CD14-positive monocyte (primary cell): ENCODE data around the gene SCARB1. TPM values are rescaled to one million over a fixed set of nuclear protein-coding genes. Genes with fewer than 3 reads are reported as not detected.

Experiments used
- DNase-seq, 3 donors: peaks; one replicate each; pipeline ENCODE4 v3.0.0-alpha.2; 2011 to 2022
- H2AFZ ChIP-seq: 2 replicates; pipeline ENCODE4 v1.6.0; 2012; ENCODE audit warnings: mild to moderate bottlenecking, low read depth, low read length, inconsistent platforms; ENCODE audit not compliant: insufficient read depth, poor library complexity, severe bottlenecking
- H3K27ac ChIP-seq, 2 donors: 1 replicate in 1 of 2; 2 replicates in 1 of 2; pipeline ENCODE4 v1.5.1; 2012 to 2013; ENCODE audit warnings: low read length in 2 of 2, control low read depth in 1 of 2, inconsistent platforms in 1 of 2, low read depth in 1 of 2, mild to moderate bottlenecking in 1 of 2
- H3K27me3 ChIP-seq, 2 donors: one replicate each; pipeline versions ENCODE4 v1.6.0 to v1.6.1; 2011 to 2013; ENCODE audit warnings: low read length in 2 of 2; ENCODE audit not compliant: control insufficient read depth in 2 of 2, insufficient read depth in 2 of 2
- H3K36me3 ChIP-seq, 2 donors: replicated peaks in 1 of 2; 1 replicate in 1 of 2; 2 replicates in 1 of 2; pipeline versions ENCODE4 v1.5.1 to v1.6.1; 2012 to 2013; ENCODE audit warnings: low read length in 2 of 2, control low read depth in 1 of 2, inconsistent platforms in 1 of 2, mild to moderate bottlenecking in 1 of 2; ENCODE audit not compliant: insufficient read depth in 2 of 2, control insufficient read depth in 1 of 2
- H3K4me1 ChIP-seq, 2 donors: 1 replicate in 1 of 2; 2 replicates in 1 of 2; pipeline versions ENCODE4 v1.5.1 to v1.6.1; 2012 to 2013; ENCODE audit warnings: low read length in 2 of 2, control low read depth in 1 of 2, inconsistent platforms in 1 of 2, mild to moderate bottlenecking in 1 of 2, moderate library complexity in 1 of 2; ENCODE audit not compliant: insufficient read depth in 2 of 2, control insufficient read depth in 1 of 2
- H3K4me2 ChIP-seq: replicated peaks from 2 replicates; pipeline ENCODE3; 2012; ENCODE audit warnings: low read length, moderate library complexity, mild to moderate bottlenecking; ENCODE audit not compliant: poor library complexity, severe bottlenecking; ENCODE audit errors: extremely low read depth
- H3K4me3 ChIP-seq, 3 experiments: fragments of 200-600 bp in 1 of 3; sonication (generic) in 1 of 3; replicated peaks in 1 of 3; 1 replicate in 2 of 3; 2 replicates in 1 of 3; pipeline ENCODE4 v1.5.1; 2011 to 2013; ENCODE audit warnings: low read length in 3 of 3, mild to moderate bottlenecking in 3 of 3, control low read depth in 2 of 3, low read depth in 2 of 3, inconsistent platforms in 1 of 3, moderate library complexity in 1 of 3
- H3K79me2 ChIP-seq: 2 replicates; pipeline ENCODE4 v1.6.0; 2012; ENCODE audit warnings: mild to moderate bottlenecking, control low read depth, inconsistent platforms, low read length, moderate library complexity; ENCODE audit not compliant: insufficient read depth
- H3K9ac ChIP-seq: 2 replicates; pipeline ENCODE4 v1.6.0; 2017; ENCODE audit warnings: low read length, mild to moderate bottlenecking; ENCODE audit not compliant: insufficient read depth, poor library complexity, severe bottlenecking
- H3K9me3 ChIP-seq, 2 donors: replicated peaks in 1 of 2; 1 replicate in 1 of 2; 2 replicates in 1 of 2; pipeline versions ENCODE4 v1.5.1 to v1.6.1; 2012 to 2013; ENCODE audit warnings: low read length in 2 of 2, control low read depth in 1 of 2; ENCODE audit not compliant: control insufficient read depth in 1 of 2, insufficient read depth in 1 of 2
- H4K20me1 ChIP-seq: 2 replicates; pipeline ENCODE4 v1.6.0; 2012; ENCODE audit warnings: mild to moderate bottlenecking, low read length, control low read depth, moderate library complexity; ENCODE audit not compliant: insufficient read depth
- H3K27ac Mint-ChIP-seq, 7 donors: one replicate each; pipeline ENCODE4 v1.8.0; 2020; ENCODE audit warnings: mild to moderate bottlenecking in 7 of 7, mixed read lengths in 7 of 7, moderate library complexity in 6 of 7, inconsistent platforms in 2 of 7
- H3K27me3 Mint-ChIP-seq, 3 donors: one replicate each; pipeline ENCODE4 v1.8.0; 2021 to 2022; ENCODE audit warnings: low read depth in 3 of 3, mild to moderate bottlenecking in 3 of 3, mixed read lengths in 3 of 3, moderate library complexity in 3 of 3, inconsistent platforms in 1 of 3
- H3K36me3 Mint-ChIP-seq, 2 donors: one replicate each; pipeline ENCODE4 v1.8.0; 2020; ENCODE audit warnings: mixed read lengths in 2 of 2, inconsistent platforms in 1 of 2, mild to moderate bottlenecking in 1 of 2
- H3K4me1 Mint-ChIP-seq: one replicate; pipeline ENCODE4 v1.8.0; 2020; ENCODE audit warnings: mild to moderate bottlenecking, mixed read lengths
- H3K4me3 Mint-ChIP-seq, 2 donors: one replicate each; pipeline ENCODE4 v1.8.0; 2020; ENCODE audit warnings: mild to moderate bottlenecking in 2 of 2, mixed read lengths in 2 of 2, moderate library complexity in 1 of 2
- H3K9me3 Mint-ChIP-seq, 7 donors: one replicate each; pipeline ENCODE4 v1.8.0; 2020 to 2022; ENCODE audit warnings: mixed read lengths in 7 of 7, mild to moderate bottlenecking in 6 of 7, moderate library complexity in 6 of 7, inconsistent platforms in 2 of 7
- CTCF ChIP-seq: fragments of 200-600 bp; IDR thresholded peaks from one replicate; pipeline ENCODE4 v1.8.0; 2022; ENCODE audit warnings: antibody characterized with exemption, mild to moderate bottlenecking
- WGBS: methylation state at CpG from one replicate; pipeline ENCODE4 v1.1.5; 2013; ENCODE audit warnings: missing lambda C conversion rate; ENCODE audit not compliant: insufficient coverage; 5-methylcytosine and 5-hydroxymethylcytosine counted together
- intact Hi-C, 2 donors: fragments of 100-400 bp; cut with micrococcal nuclease; formaldehyde crosslinking; loops; one replicate each; pipeline versions ENCODE4 v1.15.0 to v1.15.1; 2023
- polyA plus RNA-seq, 3 donors: library from polyadenylated mRNA; depleted of rRNA in 1 of 3; unstranded in 2 of 3; stranded (reverse) in 1 of 3; fragments of 300-500 nt in 2 of 3; fragments of >200 nt in 1 of 3; fragmentation: Illumina TruSeq in 2 of 3; gene quantifications; 1 replicate in 2 of 3; 2 replicates in 1 of 3; pipeline ENCODE4 v1.2.3, GENCODE V29; 2012 to 2021

Gene SCARB1
- polyA plus RNA-seq, 3 donors: 13.1 to 34.3 (median 15.2) TPM

GRCh38 chr12:124856842-124857178, 6.9 kb downstream of the SCARB1 start:
- Histone ChIP-seq H4K20me1 (peaks cover 3% of the 10 kb centered on the region), H2AFZ (no peak overlapping the region), H3K9me3 (no peaks in the 10 kb centered on the region), H3K9ac (no peak overlapping the region), H3K4me1 (peaks cover 54 to 59% of the 10 kb centered on the region in 2 donors), H3K27me3 (no peaks in the 10 kb centered on the region), H3K36me3 (no peaks in the 10 kb centered on the region), H3K4me2 (peak overlapping the region; percentile 3), H3K79me2 (peaks cover 32% of the 10 kb centered on the region), H3K4me3 (no peak overlapping the region), H3K27ac (no peak overlapping the region)
- Mint-ChIP-seq H3K27ac (no peak overlapping the region), H3K9me3 (peaks cover 0 to 2% (median 0%) of the 10 kb centered on the region in 7 donors), H3K4me1 (peaks cover 57% of the 10 kb centered on the region), H3K4me3 (no peak overlapping the region), H3K27me3 (peaks cover 0 to 2% (median 0%) of the 10 kb centered on the region in 3 donors), H3K36me3 (peaks cover 18 to 20% of the 10 kb centered on the region in 2 donors)
- 76% methylated on average over 7 of the region's 14 CpGs for WGBS
- intact Hi-C loops: loop anchor here in 1 of 2 donors (10.0 kb wide), 1 partner anchor 48 kb away; no protein-coding TSS in a partner anchor
- DNase-seq: no peak
- TF ChIP-seq CTCF: peak; percentile 5

- DNase-seq: peak in 1 of 3 donors; percentile 9
- Histone ChIP-seq H3K4me3 (peak overlapping the region in 1 of 3 experiments; percentile 15), H3K79me2 (peaks cover 27% of the 10 kb centered on the region), H3K4me1 (peaks cover 56 to 59% of the 10 kb centered on the region in 2 donors), H2AFZ (no peak overlapping the region), H3K9ac (no peak overlapping the region), H3K9me3 (no peaks in the 10 kb centered on the region), H3K36me3 (no peaks in the 10 kb centered on the region), H3K4me2 (peak overlapping the region; percentile 3), H3K27me3 (no peaks in the 10 kb centered on the region), H4K20me1 (no peaks in the 10 kb centered on the region), H3K27ac (peak overlapping the region in 1 of 2 donors; percentile 14)
- Mint-ChIP-seq H3K27ac (peak overlapping the region in 3 of 7 donors; percentile 3 to 56 (median 41)), H3K4me3 (peak overlapping the region in 1 of 2 donors; percentile 58), H3K36me3 (peaks cover 18 to 19% of the 10 kb centered on the region in 2 donors), H3K27me3 (no peaks in the 10 kb centered on the region), H3K4me1 (peaks cover 56% of the 10 kb centered on the region), H3K9me3 (peaks cover 0 to 2% (median 0%) of the 10 kb centered on the region in 7 donors)
- WGBS: 51% methylated on average over 10 of the region's 16 CpGs
- intact Hi-C loops: loop anchor here in 1 of 2 donors (10.0 kb wide), 1 partner anchor 49 kb away; no protein-coding TSS in a partner anchor
- peak; percentile 63 for TF ChIP-seq CTCF
Measured at GRCh38 chr12:124856132-124856841, 7.4 kb downstream of the SCARB1 start.
